ENCODE measurements around the gene MAMDC4. TPM values are rescaled to one million over a fixed set of nuclear protein-coding genes. Genes with fewer than 3 reads are reported as not detected.

Gene MAMDC4
- total and polyA plus RNA-seq, 2 of the 8 experiments (the other 6 are each of a cell fraction or from before 2014, with no cell fraction given), result 3.1 to 4.5 TPM

DNA sequence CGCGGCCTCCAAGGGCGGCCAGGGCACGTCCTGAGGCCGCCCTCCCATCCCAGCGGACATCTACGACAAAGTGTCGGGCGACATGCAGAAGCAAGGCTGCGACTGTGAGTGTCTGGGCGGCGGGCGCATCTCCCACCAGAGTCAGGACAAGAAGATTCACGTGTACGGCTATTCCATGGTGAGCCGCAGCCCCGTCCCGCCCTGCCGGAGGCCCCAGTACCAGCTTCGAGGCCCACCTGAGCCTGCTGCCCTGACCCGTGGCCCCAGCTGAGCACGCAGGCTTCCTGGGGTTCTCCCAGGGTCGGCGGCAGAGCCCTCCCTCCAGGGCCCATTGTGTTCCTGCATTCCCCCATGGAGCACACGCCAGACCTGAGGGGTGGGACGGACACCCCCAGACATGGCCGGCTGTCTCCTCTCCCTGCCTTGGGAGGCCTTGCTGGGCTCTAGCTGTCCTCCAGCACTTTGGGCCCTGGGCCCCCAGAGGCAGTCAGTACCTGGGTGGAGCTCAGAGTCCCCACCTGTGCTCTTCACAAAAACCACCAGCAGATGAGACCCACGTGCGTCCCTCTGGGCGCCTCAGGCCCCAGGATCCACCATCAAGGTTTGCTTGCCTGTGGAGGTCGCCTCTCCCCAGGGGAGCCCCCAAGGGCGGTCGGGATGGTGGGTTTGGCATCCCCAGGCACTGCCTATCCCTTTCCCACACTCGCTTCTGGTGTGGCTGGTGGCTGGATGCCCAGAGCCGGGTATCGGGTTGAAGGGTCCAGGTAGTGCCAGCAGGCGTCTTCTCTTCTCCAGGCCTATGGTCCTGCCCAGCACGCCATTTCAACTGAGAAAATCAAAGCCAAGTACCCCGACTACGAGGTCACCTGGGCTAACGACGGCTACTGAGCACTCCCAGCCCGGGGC is 1.9 kb upstream of the MAMDC4 start:
- Histone ChIP-seq H3K23me2 (ENCODE audit: low read depth, low read length) (peaks cover 13% of the 10 kb centered on the region), H2BK12ac (ENCODE audit: low read depth, low read length) (peak overlapping the region; percentile 1; the same call in 1 of the 2 replicates), H3K4me2 (ENCODE audit: insufficient read depth in 1 of 2, low read depth in 2 of 2, low read length in 2 of 2) (peak overlapping the region; percentile 75 to 98), H2BK20ac (ENCODE audit: low read length) (no peak overlapping the region), H3K4me3 (ENCODE audit: extremely low read depth in 1 of 4, insufficient read depth in 2 of 4, low read depth in 3 of 4, low read length in 4 of 4) (peak overlapping the region; percentile 56 to 89 (median 72)), H2BK15ac (ENCODE audit: low read length) (no peak overlapping the region; the same call in 1 of the 2 replicates), H3K56ac (replicated peaks; ENCODE audit: insufficient read length, low read depth, low read length) (no peak overlapping the region), H4K8ac (ENCODE audit: extremely low read depth, insufficient read depth, low read length) (no peak overlapping the region; the same call in 1 of the 2 replicates), H3K27me3 (replicated peaks in 1 of 4; ENCODE audit: control insufficient read depth in 3 of 4, extremely low read depth in 1 of 4, insufficient read depth in 3 of 4, low read length in 3 of 4) (peaks cover 2 to 12% (median 7%) of the 10 kb centered on the region in 4 experiments; a peak in 6 of 7 replicates), H3K4me1 (replicated peaks in 1 of 4; ENCODE audit: control insufficient read depth in 3 of 4, insufficient read depth in 4 of 4, low read length in 3 of 4) (peaks cover 0 to 18% (median 8%) of the 10 kb centered on the region in 4 experiments; a peak in 5 of 7 replicates), H3K79me2 (ENCODE audit: control insufficient read depth in 1 of 2, insufficient read depth in 2 of 2, low read length in 2 of 2) (no peaks in the 10 kb centered on the region), H2AFZ (ENCODE audit: low read length) (no peak overlapping the region), H3K27ac (ENCODE audit: low read depth, low read length) (peak overlapping the region; percentile 67), H3K14ac (ENCODE audit: insufficient read length) (no peak overlapping the region), H3K4ac (replicated peaks; ENCODE audit: insufficient read length, low read depth, low read length) (no peak overlapping the region), H2BK120ac (replicated peaks; ENCODE audit: low read depth, low read length) (no peak overlapping the region), H4K20me1 (replicated peaks in 1 of 2; ENCODE audit: control insufficient read depth in 1 of 2, insufficient read depth in 2 of 2, low read length in 2 of 2) (peaks cover 7 to 8% of the 10 kb centered on the region in 2 experiments), H3K9me3 (ENCODE audit: insufficient read depth in 2 of 2, low read depth in 1 of 2, low read length in 1 of 2) (no peaks in the 10 kb centered on the region), H3K79me1 (ENCODE audit: low read depth, low read length) (no peaks in the 10 kb centered on the region; the same call in 1 of the 2 replicates), H2BK5ac (ENCODE audit: low read depth, low read length) (peak overlapping the region; percentile 98; the same call in 1 of the 2 replicates), H4K5ac (ENCODE audit: insufficient read length, low read depth, low read length) (peak overlapping the region; percentile 15), H4K91ac (replicated peaks; ENCODE audit: insufficient read length, low read length) (no peak overlapping the region), H3K36me3 (ENCODE audit: control insufficient read depth in 2 of 4, insufficient read depth in 4 of 4, low read length in 3 of 4) (peaks cover 0 to 7% (median 3%) of the 10 kb centered on the region in 4 experiments; a peak in 4 of 8 replicates), H3K18ac (ENCODE audit: extremely low read depth, low read length) (peak overlapping the region; percentile 19; the same call in 1 of the 2 replicates), H3K23ac (ENCODE audit: insufficient read length) (no peak overlapping the region), H2AK5ac (ENCODE audit: low read depth, low read length) (no peak overlapping the region), H3K9ac (replicated peaks in 1 of 4; ENCODE audit: extremely low read depth in 1 of 4, low read depth in 3 of 4, low read length in 3 of 4) (peak overlapping the region in 2 of 4 experiments; percentile 45 to 55; a peak in 1 of 7 replicates)
- ChIA-PET POLR2A (ENCODE audit: partially characterized antibody) (interaction anchor here (0.6 to 16.2 kb wide), 7 partner anchors 11 to 74 kb away, joined by 3 to 248 read pairs (median 4); partner anchors contain the start of genes AJM1 and EDF1), CTCF (ENCODE audit: partially characterized antibody) (interaction anchor here (1.5 kb wide), 1 partner anchor 9 kb away, joined by 5 read pairs; no protein-coding TSS in a partner anchor)
- DNase-seq (ENCODE audit: low read depth in 1 of 2, low spot score in 2 of 2), result no peak
- TF ChIP-seq RAD21 (IDR thresholded peaks at IDR 0.05 in 1 of 2, conservative IDR thresholded peaks at IDR 0.05 in 1 of 2; ENCODE audit: low read depth in 2 of 2, low read length in 2 of 2) (no peak), SIX5 (IDR thresholded peaks at IDR 0.05; ENCODE audit: low read depth, low read length) (no peak), SRF (IDR thresholded peaks at IDR 0.05; ENCODE audit: low read depth, low read length) (no peak), EGR1 (IDR thresholded peaks at IDR 0.05; ENCODE audit: borderline replicate concordance, low read depth, low read length) (no peak), TAF7 (optimal IDR thresholded peaks at IDR 0.05; ENCODE audit: borderline replicate concordance, low read depth, low read length) (no peak), POLR2AphosphoS5 (IDR thresholded peaks at IDR 0.05; ENCODE audit: low read depth, low read length) (peak; percentile 46; the same call in 1 of the 2 replicates), TAF1 (IDR thresholded peaks at IDR 0.05; ENCODE audit: low read depth, low read length) (no peak)
- TF ChIP-seq, protein P1, sequence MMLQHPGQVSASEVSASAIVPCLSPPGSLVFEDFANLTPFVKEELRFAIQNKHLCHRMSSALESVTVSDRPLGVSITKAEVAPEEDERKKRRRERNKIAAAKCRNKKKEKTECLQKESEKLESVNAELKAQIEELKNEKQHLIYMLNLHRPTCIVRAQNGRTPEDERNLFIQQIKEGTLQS (IDR thresholded peaks at IDR 0.05; ENCODE audit: insufficient read depth, low read depth, low read length), result no peak
- no peak for FAIRE-seq
- WGBS, 2 experiments (ENCODE audit: extremely low coverage in 1 of 2, insufficient coverage in 1 of 2, insufficient read length in 1 of 2, insufficient replicate concordance in 2 of 2, low coverage in 1 of 2, low lambda C conversion rate in 2 of 2, missing lambda C conversion rate in 1 of 2), result 76% methylated on average over 43 of the region's 43 CpGs; no CpG with 5 or more reads in 1 of the 2 experiments

Measured in H1 (cell line).